DMS153 (cell line): ENCODE measurements around the gene CDK11B.
A peak's percentile ranks its signal among the peaks of the same experiment; 100 is the strongest.
"Not testable (repeated sequence)": the region's sequence is repeated elsewhere in the genome, so short reads cannot be mapped to it uniquely, and the experiment has no call there.

Experiments
- DNase-seq: peaks from one replicate; lab custom pipeline; 2025; lab: John Stamatoyannopoulos, UW

The CDK11B gene

DNA sequence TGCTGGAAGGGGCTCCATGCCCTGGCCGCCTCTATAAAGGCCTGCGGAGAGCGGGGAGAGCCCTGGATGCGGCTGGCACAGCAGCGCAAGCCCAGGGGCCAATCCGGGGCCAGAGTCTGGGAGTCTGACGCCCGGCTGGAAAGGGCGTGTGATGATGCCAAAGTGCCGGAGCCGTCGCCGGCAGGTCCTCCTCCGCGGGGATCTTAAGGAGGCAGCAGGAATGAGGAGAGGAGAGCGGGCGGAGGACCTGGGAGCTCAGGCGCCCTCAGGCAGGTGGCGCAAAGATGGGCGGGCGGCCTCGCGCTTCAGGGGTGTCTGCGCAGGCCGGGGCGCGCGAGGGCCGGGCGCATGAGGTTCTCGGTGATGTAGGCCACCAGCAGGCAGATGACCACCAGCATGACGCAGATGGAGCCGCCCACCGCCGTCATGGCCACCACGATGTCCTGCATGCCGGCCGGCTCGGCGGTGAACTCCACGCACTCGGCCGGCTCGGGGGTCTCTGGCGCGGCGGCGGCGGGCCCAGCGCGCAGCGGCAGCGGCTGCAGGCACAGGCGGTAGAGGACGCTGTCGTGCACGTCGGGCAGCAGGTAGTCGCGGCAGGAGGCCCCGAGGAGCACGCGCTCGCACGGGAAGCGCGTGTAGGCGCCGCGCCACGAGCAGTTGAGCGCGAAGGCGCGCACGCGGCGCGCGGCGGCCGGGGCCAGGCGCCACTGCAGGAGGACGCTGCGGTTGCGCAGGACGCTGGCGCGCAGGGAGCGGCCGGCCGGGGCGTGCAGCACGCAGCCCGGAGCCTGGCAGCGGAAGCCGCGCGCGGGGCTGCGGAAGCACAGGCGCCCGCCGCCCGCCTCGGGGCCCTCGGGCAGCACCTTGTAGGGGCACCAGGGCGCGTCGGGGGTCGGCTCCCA, 59.5 kb downstream of the CDK11B start:
- DNase-seq = no peak

DNA sequence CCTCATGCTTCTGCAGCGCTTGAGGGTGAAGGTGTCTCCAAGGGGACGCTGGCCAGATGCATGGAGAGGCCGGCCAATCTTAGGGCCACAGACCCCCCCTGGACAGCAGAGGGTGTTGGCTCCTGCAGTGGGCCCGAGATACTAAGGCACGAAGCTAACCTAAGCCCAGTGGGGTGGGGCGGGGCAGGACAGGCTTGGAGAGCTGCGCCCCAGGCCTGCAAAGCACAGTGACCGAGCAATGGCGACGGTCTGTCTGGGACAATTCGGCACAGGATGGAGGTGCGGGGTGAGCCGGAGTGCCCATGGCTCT, 60.1 kb downstream of the CDK11B start:
- no peak for DNase-seq

DNA sequence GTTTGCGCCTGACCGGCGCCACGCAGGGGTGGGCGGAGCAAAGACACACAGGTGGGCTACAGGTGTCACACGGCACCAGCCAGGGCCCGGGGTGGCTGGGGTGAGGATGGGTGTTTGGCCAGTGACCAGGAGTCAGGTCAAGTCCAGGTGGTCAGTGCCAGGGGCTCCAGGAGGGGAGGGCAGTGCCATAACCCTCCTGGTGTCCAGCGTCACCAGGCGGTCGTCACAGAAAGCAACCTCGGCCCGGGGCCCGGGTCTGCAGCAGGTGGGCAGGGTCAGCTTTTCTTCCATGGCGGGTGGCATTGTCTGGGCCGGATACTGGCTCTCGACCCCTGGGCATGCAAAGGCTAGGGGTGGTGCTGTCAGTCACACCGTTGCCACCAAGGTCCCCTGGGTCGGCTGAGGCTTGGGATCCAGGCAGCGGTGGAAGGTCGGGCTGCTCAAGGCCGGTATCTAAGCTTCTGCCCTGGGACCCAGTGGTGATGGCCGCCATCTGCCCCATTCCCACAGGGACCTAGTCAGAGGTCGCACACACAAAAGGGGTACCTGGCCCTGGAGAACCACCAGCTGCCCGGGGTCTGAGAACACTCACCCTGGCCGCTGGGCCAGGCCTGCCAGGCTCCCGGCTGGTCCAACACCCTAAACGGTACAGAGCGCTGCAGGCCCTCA, 60.6 kb downstream of the CDK11B start:
- DNase-seq = no peak

DNA sequence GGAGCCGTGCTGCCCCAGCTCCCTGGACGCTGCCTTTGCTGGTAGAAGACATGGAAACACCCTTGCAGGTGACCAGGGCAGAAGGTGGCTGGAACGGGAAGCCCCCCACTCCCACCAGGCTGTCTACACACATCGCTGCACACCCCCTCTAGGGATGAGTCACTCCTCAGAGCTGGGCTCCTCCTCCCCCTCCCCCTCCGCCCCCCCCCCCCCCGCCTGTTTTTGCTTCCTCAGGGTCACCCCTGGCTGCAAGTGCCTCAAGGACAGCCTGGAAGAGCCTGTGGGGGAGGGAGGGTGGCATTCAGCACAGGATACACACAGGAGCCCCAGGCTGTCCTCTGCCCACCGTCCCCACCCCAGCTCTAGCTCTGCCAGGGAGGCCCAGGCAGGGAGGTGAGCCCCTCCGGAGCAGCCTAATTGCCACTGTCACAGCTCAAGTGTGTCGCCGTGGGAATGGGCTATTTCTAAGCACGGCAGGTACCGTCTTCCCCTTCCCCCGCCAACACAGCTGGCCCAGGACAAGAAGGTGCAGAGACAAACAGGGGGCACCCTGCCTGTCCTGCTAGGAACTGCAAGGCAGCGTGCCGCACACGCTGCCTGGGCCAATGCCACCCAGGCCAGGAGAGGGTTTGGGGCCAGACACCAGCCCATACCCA, 61.4 kb downstream of the CDK11B start:
- DNase-seq = no peak

DNA sequence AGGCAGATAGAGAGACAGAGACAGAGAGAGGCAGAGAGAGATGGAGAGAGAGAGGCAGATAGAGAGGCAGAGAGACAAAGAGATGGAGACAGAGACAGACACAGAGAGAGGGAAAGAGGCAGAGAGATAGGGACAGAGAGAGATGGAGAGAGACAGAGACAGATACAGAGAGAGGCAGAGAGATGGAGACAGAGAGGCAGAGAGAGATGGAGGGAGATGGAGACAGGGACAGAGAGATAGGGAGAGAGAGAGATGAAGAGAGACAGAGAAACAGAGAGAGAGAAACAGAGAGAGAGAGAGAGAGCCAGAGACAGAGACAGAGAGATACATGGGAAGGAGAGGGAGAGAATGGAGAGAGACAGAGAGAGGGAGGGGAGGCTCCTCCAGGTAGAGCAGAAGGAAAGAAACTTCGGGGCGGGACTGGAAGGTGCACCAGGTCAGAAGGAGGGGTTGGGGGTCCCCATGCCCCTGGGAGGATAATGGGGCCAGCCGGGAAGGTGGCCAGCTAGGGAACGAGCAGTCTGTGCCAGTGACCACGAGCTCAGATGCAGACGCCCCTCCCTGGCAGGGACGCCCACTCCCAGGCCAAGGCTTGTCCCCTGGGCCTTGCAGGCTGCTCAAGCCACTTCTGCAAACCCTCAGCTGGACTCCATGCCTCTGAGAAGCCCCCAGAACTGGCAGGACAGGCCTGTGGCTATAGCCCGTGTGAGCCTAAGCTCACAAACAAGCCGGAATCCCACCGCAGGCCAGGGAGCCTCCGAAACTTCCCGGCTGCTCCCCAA, 62.1 kb downstream of the CDK11B start:
- DNase-seq = no peak

DNA sequence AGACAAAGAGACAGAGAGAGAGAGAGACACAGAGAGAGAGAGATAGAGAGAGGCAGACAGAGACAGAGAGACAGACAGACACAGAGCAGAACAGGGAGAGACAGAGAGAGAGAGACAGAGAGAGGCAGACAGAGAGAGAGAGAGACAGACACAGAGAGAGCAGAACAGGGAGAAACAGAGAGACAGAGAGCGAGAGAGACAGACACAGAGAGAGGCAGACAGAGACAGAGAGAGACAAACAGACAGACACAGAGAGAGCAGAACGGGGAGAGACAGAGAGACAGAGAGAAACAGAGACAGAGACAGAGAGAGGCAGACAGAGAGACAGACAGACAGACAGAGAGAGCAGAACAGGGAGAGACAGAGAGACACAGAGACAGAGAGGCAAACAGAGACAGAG, 63.5 kb downstream of the CDK11B start:
- not testable (repeated sequence) for DNase-seq

DNA sequence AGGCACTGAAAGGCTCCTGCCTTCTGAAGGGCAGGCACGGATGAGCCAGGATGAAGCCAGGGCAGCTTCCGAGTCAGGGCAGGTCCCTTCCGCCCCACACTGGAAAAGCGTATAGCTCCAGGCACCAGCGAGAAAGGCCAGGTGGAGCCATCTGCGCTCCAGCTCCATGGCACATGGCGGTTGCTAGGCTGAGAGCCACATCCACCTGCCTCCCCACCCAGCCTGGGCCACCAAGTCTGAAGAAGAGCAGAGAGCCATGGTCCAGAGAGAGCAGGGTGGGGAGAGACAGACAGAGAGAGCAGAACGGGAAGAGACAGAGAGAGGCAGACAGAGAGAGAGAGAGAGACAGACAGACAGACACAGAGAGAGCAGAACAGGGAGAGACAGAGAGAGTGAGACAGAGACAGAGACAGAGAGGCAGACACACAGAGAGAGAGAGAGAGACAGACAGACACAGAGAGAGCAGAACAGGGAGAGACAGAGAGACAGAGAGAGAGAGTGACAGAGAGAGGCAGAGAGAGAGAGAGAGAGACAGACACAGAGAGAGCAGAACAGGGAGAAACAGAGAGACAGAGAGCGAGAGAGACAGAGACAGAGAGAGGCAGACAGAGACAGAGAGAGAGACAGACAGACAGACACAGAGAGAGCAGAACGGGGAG, 64.1 kb downstream of the CDK11B start:
- peak; percentile 56 for DNase-seq

DNA sequence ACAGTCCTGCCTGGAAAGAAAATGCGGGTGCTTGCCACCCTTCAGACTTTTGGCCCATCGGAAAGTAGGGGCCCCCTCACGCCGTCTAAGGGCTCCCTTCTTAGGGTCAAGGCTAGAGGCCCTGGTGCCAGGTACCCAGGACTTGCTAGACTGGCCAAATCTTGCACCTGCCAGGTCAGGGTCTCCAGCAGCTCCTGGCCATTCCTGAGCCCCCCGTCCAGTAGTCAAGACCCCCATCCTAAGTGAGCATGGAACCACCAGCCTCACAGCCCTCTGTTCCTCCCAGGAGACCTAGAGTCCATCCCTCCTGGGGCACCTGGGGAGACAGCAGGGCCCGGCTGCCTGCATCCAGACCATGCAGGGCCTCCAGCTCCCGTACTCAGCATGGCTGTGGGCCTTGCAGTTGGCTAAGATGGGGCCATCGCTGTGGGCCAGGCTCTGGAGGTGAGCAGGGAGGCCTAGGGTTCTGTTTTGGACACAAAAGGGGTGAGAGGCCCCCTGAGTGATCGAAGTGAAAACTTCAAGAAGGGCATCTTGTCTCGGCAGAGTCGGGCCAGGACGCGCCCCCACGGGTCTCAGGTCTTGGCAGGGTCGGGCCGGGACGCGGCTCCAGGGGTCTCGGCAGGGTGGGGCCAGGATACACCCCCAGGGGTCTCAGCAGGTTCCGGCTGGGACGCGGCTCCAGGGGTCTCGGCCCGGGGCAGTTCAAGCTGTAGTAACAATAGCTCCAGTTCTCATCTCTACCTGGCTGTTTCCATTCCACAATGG, 64.8 kb downstream of the CDK11B start:
- DNase-seq = no peak

DNA sequence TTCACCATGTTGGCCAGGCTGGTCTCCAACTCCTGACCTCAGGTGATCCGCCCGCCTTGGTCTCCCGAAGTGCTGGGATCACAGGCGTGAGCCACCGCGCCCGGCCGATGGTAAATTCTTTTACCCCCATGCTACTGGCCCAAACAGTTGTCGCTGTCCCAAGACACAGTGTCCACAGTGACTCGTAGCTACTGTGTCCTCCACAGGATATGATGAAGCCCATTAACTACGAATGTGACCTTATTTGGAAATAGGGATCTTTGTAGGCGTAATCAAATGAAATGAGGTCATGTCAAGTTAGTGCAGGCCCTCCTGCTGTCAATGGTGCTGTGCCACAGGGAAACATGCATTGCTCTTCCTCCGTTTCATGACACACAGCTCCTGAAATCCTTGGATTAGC, 67.4 kb downstream of the CDK11B start:
- DNase-seq = no peak
